KMS-11 (cell line): ENCODE data around the gene GRID2.

Experiments
- H2AFZ ChIP-seq: fragments of 200-600 bp; sonication (generic); 2 replicates; pipeline ENCODE4 v1.6.1; 2016; ENCODE audit warnings: antibody characterized with exemption, mixed run types, low read depth
- H3K27ac ChIP-seq: fragments of 200-600 bp; sonication (generic); 2 replicates; pipeline ENCODE4 v1.6.1; 2016; ENCODE audit warnings: mild to moderate bottlenecking, mixed run types
- H3K27me3 ChIP-seq: fragments of 200-600 bp; sonication (generic); 2 replicates; pipeline ENCODE4 v1.6.1; 2017; ENCODE audit warnings: mild to moderate bottlenecking, low read depth, mixed run types, moderate library complexity; ENCODE audit not compliant: insufficient read depth
- H3K36me3 ChIP-seq: fragments of 200-600 bp; sonication (generic); 2 replicates; pipeline ENCODE4 v1.6.1; 2017; ENCODE audit warnings: mild to moderate bottlenecking, mixed run types; ENCODE audit not compliant: insufficient read depth
- H3K4me1 ChIP-seq: fragments of 200-600 bp; sonication (generic); 2 replicates; pipeline ENCODE4 v1.6.1; 2016; ENCODE audit warnings: mild to moderate bottlenecking, low read depth, mixed run types; ENCODE audit not compliant: poor library complexity, severe bottlenecking
- H3K4me2 ChIP-seq: fragments of 200-600 bp; sonication (generic); 2 replicates; pipeline ENCODE4 v1.7.0; 2016; ENCODE audit warnings: mild to moderate bottlenecking, mixed run types
- H3K4me3 ChIP-seq: fragments of 200-600 bp; sonication (generic); IDR thresholded peaks from 2 replicates; pipeline ENCODE4 v1.6.1; 2017; ENCODE audit warnings: low read depth, low read length, mixed read lengths; ENCODE audit not compliant: insufficient read depth
- H3K79me2 ChIP-seq: fragments of 200-600 bp; sonication (generic); 2 replicates; pipeline ENCODE4 v1.6.1; 2016; ENCODE audit warnings: low read depth, mixed run types; ENCODE audit not compliant: insufficient read depth
- H3K9ac ChIP-seq: fragments of 200-600 bp; sonication (generic); 2 replicates; pipeline ENCODE4 v1.6.1; 2016; ENCODE audit warnings: mild to moderate bottlenecking, mixed run types
- H4K20me1 ChIP-seq: fragments of 200-600 bp; sonication (generic); 2 replicates; pipeline ENCODE4 v1.6.1; 2016; ENCODE audit warnings: mild to moderate bottlenecking, mixed run types; ENCODE audit not compliant: insufficient read depth
- TF ChIP-seq, protein P1 (sequence below): fragments of 200-600 bp; sonication (generic); conservative IDR thresholded peaks from 2 replicates; pipeline ENCODE4 v1.6.1; 2017; ENCODE audit warnings: low read depth, mild to moderate bottlenecking, antibody characterized with exemption, low read length, moderate library complexity, mixed read lengths

GRID2 gene

DNA sequence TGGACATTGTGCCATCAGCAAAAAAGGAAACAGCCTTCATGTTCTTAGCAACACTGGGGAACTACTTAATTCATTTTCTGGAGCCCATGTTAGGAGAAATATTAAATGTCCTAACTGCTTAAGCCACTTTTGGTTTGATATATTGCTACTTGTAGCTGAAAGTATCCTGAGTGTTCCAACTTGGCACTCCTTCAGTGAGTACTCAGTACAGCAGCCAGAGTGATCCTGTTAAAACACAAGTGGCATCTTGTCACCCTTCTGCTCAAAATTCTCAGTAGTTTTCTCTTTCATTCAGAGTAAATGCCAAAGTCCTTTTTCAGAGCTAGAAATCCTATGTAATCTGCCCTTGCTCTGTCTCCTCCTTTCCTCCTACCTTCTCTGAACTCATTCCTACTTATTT lies 522.0 kb downstream of the GRID2 start:
- no peak overlapping the region for H3K27ac ChIP-seq
- H2AFZ ChIP-seq: no peak overlapping the region
- no peak overlapping the region for H3K9ac ChIP-seq
- H3K4me3 ChIP-seq: no peak overlapping the region
- TF ChIP-seq, protein P1, sequence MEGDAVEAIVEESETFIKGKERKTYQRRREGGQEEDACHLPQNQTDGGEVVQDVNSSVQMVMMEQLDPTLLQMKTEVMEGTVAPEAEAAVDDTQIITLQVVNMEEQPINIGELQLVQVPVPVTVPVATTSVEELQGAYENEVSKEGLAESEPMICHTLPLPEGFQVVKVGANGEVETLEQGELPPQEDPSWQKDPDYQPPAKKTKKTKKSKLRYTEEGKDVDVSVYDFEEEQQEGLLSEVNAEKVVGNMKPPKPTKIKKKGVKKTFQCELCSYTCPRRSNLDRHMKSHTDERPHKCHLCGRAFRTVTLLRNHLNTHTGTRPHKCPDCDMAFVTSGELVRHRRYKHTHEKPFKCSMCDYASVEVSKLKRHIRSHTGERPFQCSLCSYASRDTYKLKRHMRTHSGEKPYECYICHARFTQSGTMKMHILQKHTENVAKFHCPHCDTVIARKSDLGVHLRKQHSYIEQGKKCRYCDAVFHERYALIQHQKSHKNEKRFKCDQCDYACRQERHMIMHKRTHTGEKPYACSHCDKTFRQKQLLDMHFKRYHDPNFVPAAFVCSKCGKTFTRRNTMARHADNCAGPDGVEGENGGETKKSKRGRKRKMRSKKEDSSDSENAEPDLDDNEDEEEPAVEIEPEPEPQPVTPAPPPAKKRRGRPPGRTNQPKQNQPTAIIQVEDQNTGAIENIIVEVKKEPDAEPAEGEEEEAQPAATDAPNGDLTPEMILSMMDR: no peak
- H3K4me2 ChIP-seq: no peak overlapping the region
- no peaks in the 10 kb centered on the region for H3K79me2 ChIP-seq
- no peaks in the 10 kb centered on the region for H3K4me1 ChIP-seq
- H3K36me3 ChIP-seq: no peaks in the 10 kb centered on the region
- no peaks in the 10 kb centered on the region for H3K27me3 ChIP-seq
- no peaks in the 10 kb centered on the region for H4K20me1 ChIP-seq

DNA sequence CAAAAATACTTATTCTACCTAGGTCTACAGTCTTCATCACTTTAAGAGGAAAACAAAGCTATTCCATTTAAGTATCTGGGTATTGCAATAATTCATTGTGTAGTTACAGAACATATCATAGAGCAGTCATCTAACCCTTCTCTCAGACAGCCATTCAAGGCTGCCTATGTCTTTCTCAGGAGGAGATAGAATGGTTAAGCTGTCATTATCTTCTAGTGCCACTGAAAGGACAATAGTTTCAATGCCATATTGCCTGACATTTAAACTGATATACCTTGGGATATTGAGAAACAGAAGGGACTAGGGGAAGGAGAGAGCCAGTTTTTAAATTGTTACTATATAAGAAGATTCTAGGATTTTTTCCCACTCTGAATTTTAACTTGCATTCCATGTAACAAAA lies 527.0 kb downstream of the GRID2 start:
- Histone ChIP-seq H3K36me3 (no peaks in the 10 kb centered on the region), H3K27me3 (no peaks in the 10 kb centered on the region), H4K20me1 (no peaks in the 10 kb centered on the region), H3K9ac (no peak overlapping the region), H3K4me3 (no peak overlapping the region), H2AFZ (no peak overlapping the region), H3K4me2 (no peak overlapping the region), H3K4me1 (no peaks in the 10 kb centered on the region), H3K27ac (no peak overlapping the region), H3K79me2 (no peaks in the 10 kb centered on the region)
- TF ChIP-seq, protein P1: no peak

DNA sequence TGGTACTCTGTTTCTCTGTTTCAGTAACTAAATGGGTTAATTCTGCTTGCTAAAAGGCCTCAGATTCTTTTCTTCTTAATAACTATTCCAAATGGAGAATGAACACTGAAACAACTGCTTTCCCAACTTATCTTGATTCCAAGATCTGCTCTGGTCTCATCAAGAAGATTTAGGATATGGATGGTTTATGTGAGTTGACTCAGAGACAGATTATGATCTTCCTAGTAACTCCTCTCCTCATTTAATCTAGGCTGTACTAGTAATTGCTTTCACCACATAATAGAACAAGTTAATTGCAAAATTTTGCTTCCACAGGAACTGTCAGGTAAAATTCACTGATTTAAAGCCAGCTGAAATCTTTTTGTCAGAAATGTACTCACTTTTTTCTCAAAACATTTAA lies 537.1 kb downstream of the GRID2 start:
- no peak overlapping the region for H2AFZ ChIP-seq
- TF ChIP-seq, protein P1: no peak

DNA sequence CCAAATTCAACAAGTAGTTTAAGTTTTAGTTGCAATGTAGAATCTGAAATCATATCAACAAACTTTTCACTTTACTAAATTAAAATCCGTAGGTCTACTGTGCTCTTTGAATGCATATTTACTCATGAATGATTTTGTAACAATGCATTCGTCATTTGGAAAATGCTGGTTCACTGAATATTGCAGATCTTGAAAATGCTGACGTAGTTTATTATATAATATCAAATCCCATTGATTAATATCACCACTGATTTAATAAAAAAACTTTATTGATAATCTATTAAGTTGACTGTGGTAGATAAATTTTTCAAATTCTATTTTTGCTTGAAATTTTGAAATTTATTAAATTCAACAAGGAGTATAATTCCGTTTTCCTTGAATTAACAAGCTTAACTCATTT lies 540.0 kb downstream of the GRID2 start:
- H3K27ac ChIP-seq: no peak overlapping the region
- no peak overlapping the region for H2AFZ ChIP-seq
- H3K4me3 ChIP-seq: no peak overlapping the region
- no peaks in the 10 kb centered on the region for H3K36me3 ChIP-seq
- TF ChIP-seq, protein P1: no peak
- H3K9ac ChIP-seq: no peak overlapping the region
- H3K79me2 ChIP-seq: no peaks in the 10 kb centered on the region
- H3K27me3 ChIP-seq: no peaks in the 10 kb centered on the region
- no peak overlapping the region for H3K4me2 ChIP-seq
- no peaks in the 10 kb centered on the region for H4K20me1 ChIP-seq
- no peaks in the 10 kb centered on the region for H3K4me1 ChIP-seq

More for the DNA sequence above, 537.1 kb downstream of the GRID2 start:
- no peaks in the 10 kb centered on the region for H3K4me1 ChIP-seq
- no peak overlapping the region for H3K27ac ChIP-seq
- no peaks in the 10 kb centered on the region for H3K79me2 ChIP-seq
- no peaks in the 10 kb centered on the region for H3K36me3 ChIP-seq
- no peak overlapping the region for H3K4me3 ChIP-seq
- no peaks in the 10 kb centered on the region for H4K20me1 ChIP-seq
- H3K9ac ChIP-seq: no peak overlapping the region
- no peak overlapping the region for H3K4me2 ChIP-seq
- no peaks in the 10 kb centered on the region for H3K27me3 ChIP-seq
